Gastrocnemius medialis (tissue), 4 donors: ENCODE data around the gene IL36B.

ENCODE experiments used
- CTCF ChIP-seq, 5 experiments: fragments of 450-650 bp in 3 of 5; fragments of 200-600 bp in 2 of 5; sonication (generic) in 2 of 5; IDR thresholded peaks in 4 of 5; conservative IDR thresholded peaks in 1 of 5; 1 replicate in 4 of 5; 2 replicates in 1 of 5; pipeline ENCODE4 v1.5.1; 2016 to 2019; ENCODE audit warnings: antibody characterized with exemption in 5 of 5, mild to moderate bottlenecking in 3 of 5, moderate library complexity in 3 of 5
- POLR2A ChIP-seq, 2 donors: fragments of 450-650 bp; IDR thresholded peaks; one replicate each; pipeline ENCODE4 v1.6.1; 2017; ENCODE audit warnings: antibody characterized with exemption in 2 of 2, mild to moderate bottlenecking in 2 of 2, moderate library complexity in 2 of 2

GRCh38 chr2:112985090-112985489 is 67.6 kb downstream of the IL36B start:
- TF ChIP-seq CTCF (IDR thresholded peaks at IDR 0.05 in 4 of 5, conservative IDR thresholded peaks at IDR 0.05 in 1 of 5), result no peak
- no peak for TF ChIP-seq POLR2A (IDR thresholded peaks at IDR 0.05)
